GDM1 (cell line): Measurements from ENCODE around the gene TNF.

Experiments used
- DNase-seq: peaks from one replicate; lab custom pipeline; 2025; lab: John Stamatoyannopoulos, UW

The TNF gene

GRCh38 chr6:31544676-31545075, 30.7 kb upstream of the TNF start:
- no peak for DNase-seq

- DNase-seq: no peak
Measured at GRCh38 chr6:31545291-31545690, 30.1 kb upstream of the TNF start.

GRCh38 chr6:31546339-31546957, 28.9 kb upstream of the TNF start, which contains the start of gene ATP6V1G2:
ATP6V1G2 (minus strand) TSS chr6:31546608; CDS start chr6:31546559, 49 bp downstream.
- DNase-seq: peak; percentile 85

GRCh38 chr6:31546958-31547726, 28.2 kb upstream of the TNF start, which contains the start of gene NFKBIL1:
NFKBIL1 (plus strand) TSS chr6:31547608; CDS start chr6:31547695, 87 bp downstream.
- DNase-seq: peak; percentile 96

GRCh38 chr6:31547727-31548543, 27.4 kb upstream of the TNF start:
- no peak for DNase-seq

- no peak for DNase-seq
Measured at GRCh38 chr6:31548544-31548873, 26.9 kb upstream of the TNF start.

- DNase-seq: peak; percentile 83
Measured at GRCh38 chr6:31551371-31551770, 24.0 kb upstream of the TNF start.

- DNase-seq: no peak
Measured at GRCh38 chr6:31556307-31556706, 19.1 kb upstream of the TNF start.

GRCh38 chr6:31557443-31558317, 17.7 kb upstream of the TNF start:
- DNase-seq: no peak

GRCh38 chr6:31558318-31558625, 17.1 kb upstream of the TNF start:
- DNase-seq: no peak

GRCh38 chr6:31558631-31559500, 16.5 kb upstream of the TNF start:
- peak; percentile 91 for DNase-seq

GRCh38 chr6:31559606-31559957, 15.8 kb upstream of the TNF start:
- no peak for DNase-seq

- peak; percentile 88 for DNase-seq
Measured at GRCh38 chr6:31559958-31560696, 15.2 kb upstream of the TNF start.

- no peak for DNase-seq
Measured at GRCh38 chr6:31560697-31561058, 14.7 kb upstream of the TNF start.

GRCh38 chr6:31567531-31568370, 7.6 kb upstream of the TNF start:
- no peak for DNase-seq

- no peak for DNase-seq
Measured at GRCh38 chr6:31568537-31568961, 6.8 kb upstream of the TNF start.

GRCh38 chr6:31569861-31570536, 5.4 kb upstream of the TNF start:
- DNase-seq: no peak

- DNase-seq: no peak
Measured at GRCh38 chr6:31572041-31572911, 3.1 kb upstream of the TNF start, which contains the start of gene LTA. LTA (plus strand) TSS chr6:31572289; CDS start chr6:31572743, 454 bp downstream.
